K562 (cell line): ENCODE measurements around the gene TREX2. TPM values are rescaled to one million over a fixed set of nuclear protein-coding genes. Genes with fewer than 3 reads are reported as not detected.

ENCODE experiments used
- ATAC-seq: fragments of 200-7000 bp; cut with Tn5 transposase; 3 replicates; pipeline ENCODE4 v1.9.1; 2020; ENCODE audit warnings: moderate library complexity
- BruUV-seq: library from RNA; stranded (reverse); fragments of 400-500 nt; replicated peaks from 2 replicates; lab custom pipeline; 2021; lab: Mats Ljungman, UMichigan
- CTCF ChIA-PET: fragments of 300-600 bp; formaldehyde crosslinking; extraction: SDS; loops from one replicate; lab custom pipeline; 2021; ENCODE audit warnings: low intra/inter-chr PET ratio; lab: Yijun Ruan, JAX
- POLR2A ChIA-PET: fragments of 300-600, 350-650 bp; sonication (Branson Sonifier 250); formaldehyde crosslinking; extraction: SDS; loops from one replicate; lab custom pipeline; 2021; ENCODE audit warnings: antibody characterized with exemption, inconsistent platforms; lab: Yijun Ruan, JAX
- DNase-seq, 4 experiments: peaks; one replicate each; pipeline versions ENCODE4 v3.0.0 to v3.0.0-alpha.2; 2011 to 2018; ENCODE audit warnings: low spot score in 3 of 4, mixed read lengths in 3 of 4; ENCODE audit errors: extremely low read depth in 1 of 4
- FAIRE-seq: peaks from 2 replicates; lab custom pipeline; 2011; peaks lifted over from hg19 to GRCh38; lab: Jason Lieb, UNC
- H2AFZ ChIP-seq: 2 replicates; pipeline ENCODE4 v1.6.0; 2011; ENCODE audit warnings: low read depth, low read length, control low read depth, inconsistent platforms
- H3K27ac ChIP-seq: fragments of 200-600 bp; 3 replicates; pipeline ENCODE4 v1.8.0; 2011; ENCODE audit warnings: low read depth, mild to moderate bottlenecking, control low read depth, inconsistent platforms, low read length, moderate library complexity, mixed read lengths; ENCODE audit errors: extremely low read depth
- H3K27me3 ChIP-seq, 2 experiments: fragments of 300-600 bp in 1 of 2; 2 replicates in 1 of 2; 3 replicates in 1 of 2; pipeline versions ENCODE4 v1.6.0 to v1.8.0; 2011; ENCODE audit warnings: inconsistent platforms in 2 of 2, low read length in 2 of 2, mild to moderate bottlenecking in 1 of 2, mixed read lengths in 1 of 2, moderate library complexity in 1 of 2; ENCODE audit not compliant: control insufficient read depth in 2 of 2, insufficient read depth in 2 of 2
- H3K36me3 ChIP-seq: fragments of 300-600 bp; 3 replicates; pipeline ENCODE4 v1.8.0; 2011; ENCODE audit warnings: mild to moderate bottlenecking, low read length, inconsistent platforms; ENCODE audit not compliant: control insufficient read depth, insufficient read depth
- H3K4me1 ChIP-seq, 2 experiments: fragments of 200-600 bp in 1 of 2; replicated peaks in 1 of 2; 2 replicates in 1 of 2; 3 replicates in 1 of 2; pipeline versions ENCODE4 v1.5.1 to v1.8.0; 2011; ENCODE audit warnings: inconsistent platforms in 2 of 2, low read length in 2 of 2, mild to moderate bottlenecking in 1 of 2, mixed read lengths in 1 of 2, moderate library complexity in 1 of 2; ENCODE audit not compliant: control insufficient read depth in 2 of 2, insufficient read depth in 2 of 2
- H3K4me2 ChIP-seq: 2 replicates; pipeline ENCODE4 v1.6.1; 2011; ENCODE audit warnings: low read length, control low read depth, inconsistent platforms, mixed read lengths; ENCODE audit not compliant: insufficient read depth
- H3K4me3 ChIP-seq: fragments of 200-600 bp; sonication (generic), shearing (Covaris generic); 2 replicates; pipeline ENCODE4 v1.5.1; 2016; ENCODE audit warnings: control low read depth, inconsistent platforms
- H3K79me2 ChIP-seq: fragments of 200-600 bp; 3 replicates; pipeline ENCODE4 v1.8.0; 2011; ENCODE audit warnings: low read length, inconsistent platforms; ENCODE audit not compliant: control insufficient read depth, insufficient read depth
- H3K9ac ChIP-seq, 2 experiments: 2 replicates each; pipeline versions ENCODE4 v1.6.0 to v1.6.1; 2011; ENCODE audit warnings: low read depth in 2 of 2, low read length in 2 of 2, control low read depth in 1 of 2, inconsistent platforms in 1 of 2, mild to moderate bottlenecking in 1 of 2, mixed read lengths in 1 of 2; ENCODE audit not compliant: insufficient read depth in 1 of 2
- H3K9me1 ChIP-seq: one replicate; pipeline ENCODE4 v1.6.0; 2011; ENCODE audit warnings: inconsistent platforms, mild to moderate bottlenecking, low read length, moderate library complexity; ENCODE audit not compliant: control insufficient read depth, insufficient read depth
- H3K9me3 ChIP-seq: replicated peaks from 2 replicates; pipeline ENCODE4 v1.5.1; 2011; ENCODE audit warnings: low read depth, low read length, inconsistent platforms; ENCODE audit not compliant: control insufficient read depth, insufficient read depth
- H4K20me1 ChIP-seq: replicated peaks from 2 replicates; pipeline ENCODE4 v1.6.1; 2011; ENCODE audit warnings: low read length, inconsistent platforms, mixed read lengths; ENCODE audit not compliant: control insufficient read depth, insufficient read depth
- BHLHE40 ChIP-seq: IDR thresholded peaks from 2 replicates; pipeline ENCODE4 v1.6.1; 2011; ENCODE audit warnings: low read length, improper control_type of control experiment
- DDX20 ChIP-seq: fragments of 450-650 bp; IDR thresholded peaks from 2 replicates; pipeline ENCODE4 v1.6.1; 2016; ENCODE audit warnings: missing genetic modification characterization, low read depth, mild to moderate bottlenecking, missing compliant biosample characterization, moderate library complexity
- RBM39 ChIP-seq: fragments of 200-400 bp; formaldehyde crosslinking; optimal IDR thresholded peaks from 2 replicates; pipeline ENCODE3; 2018; ENCODE audit warnings: low read depth, low read length
- TGIF2 ChIP-seq: sonication (generic); formaldehyde crosslinking; IDR thresholded peaks from 2 replicates; pipeline ENCODE4 v1.8.1; 2022; ENCODE audit warnings: mild to moderate bottlenecking, missing genetic modification reagents, moderate library complexity
- XRCC5 ChIP-seq: fragments of 200-400 bp; formaldehyde crosslinking; IDR thresholded peaks from 2 replicates; pipeline ENCODE4 v1.6.1; 2017; ENCODE audit warnings: low read depth, mild to moderate bottlenecking, low read length
- ZFP36 ChIP-seq: fragments of 150-350 bp; IDR thresholded peaks from 2 replicates; pipeline ENCODE4 v1.6.1; 2018; ENCODE audit warnings: low read length, low read depth; ENCODE audit not compliant: partially characterized antibody
- ZKSCAN1 ChIP-seq: fragments of 150-350 bp; IDR thresholded peaks from 2 replicates; pipeline ENCODE4 v1.6.1; 2016; ENCODE audit warnings: low read depth, low read length
- ZNF12 ChIP-seq: sonication (generic); formaldehyde crosslinking; IDR thresholded peaks from 2 replicates; pipeline ENCODE4 v1.4.0; 2020; ENCODE audit warnings: mild to moderate bottlenecking, missing genetic modification reagents
- WGBS: fragments of 100-300 bp; shearing (Covaris generic); methylation state at CpG from one replicate; pipeline ENCODE4 v1.1.6; 2016; ENCODE audit warnings: low coverage, mixed read lengths; ENCODE audit not compliant: insufficient coverage; ENCODE audit errors: missing lambda C conversion rate; 5-methylcytosine and 5-hydroxymethylcytosine counted together
- in situ Hi-C: fragments of 300-500 bp; cut with MboI; formaldehyde crosslinking; loops from 4 replicates; pipeline ENCODE4 v1.15.0; 2018; ENCODE audit warnings: inconsistent platforms, mixed read lengths
- intact Hi-C: fragments of 100-400 bp; cut with micrococcal nuclease; formaldehyde crosslinking; loops from 2 replicates; pipeline ENCODE4 v1.14.2; 2022
- polyA plus RNA-seq, 8 experiments: library from polyadenylated mRNA; depleted of rRNA in 4 of 8; stranded (reverse) in 5 of 8; unstranded in 3 of 8; fragments of >200 nt; fragmentation: Nextera tagmentation in 2 of 8; fragmentation: Illumina TruSeq in 1 of 8; extraction: Ambion mirVana in 2 of 8; extraction: Trizol in 1 of 8; gene quantifications; 2 replicates each; pipeline versions ENCODE4 v1.2.1 to v1.2.3, GENCODE V29; 2011 to 2014; ENCODE audit warnings: inconsistent platforms in 1 of 8, missing spikeins in 1 of 8
- total RNA-seq, 7 experiments: library from RNA; depleted of rRNA in 6 of 7; stranded (reverse); fragments of >200 nt in 6 of 7; fragmentation: Illumina TruSeq in 2 of 7; extraction: Trizol in 2 of 7; gene quantifications; 2 replicates each; pipeline versions ENCODE4 v1.2.1 to v1.2.3, GENCODE V29; 2011 to 2021; ENCODE audit warnings: low replicate concordance in 1 of 7
- TF ChIP-seq, protein P1 (sequence below), 3 experiments: IDR thresholded peaks in 2 of 3; conservative IDR thresholded peaks in 1 of 3; 2 replicates each; pipeline ENCODE4 v1.5.1; 2011 to 2012; ENCODE audit warnings: low read length in 3 of 3, mild to moderate bottlenecking in 3 of 3, control low read depth in 2 of 3, improper control_type of control experiment in 1 of 3, inconsistent platforms in 1 of 3, low read depth in 1 of 3, mixed read lengths in 1 of 3, moderate library complexity in 1 of 3; ENCODE audit not compliant: insufficient read depth in 2 of 3
- TF ChIP-seq, protein P2 (sequence below), 3 experiments: fragments of 200-800 bp in 1 of 3; sonication (Bioruptor generic) in 1 of 3; sonication (generic) in 1 of 3; formaldehyde crosslinking in 1 of 3; IDR thresholded peaks; 2 replicates each; pipeline versions ENCODE4 v1.6.1 to v1.8.0; 2016 to 2022; ENCODE audit warnings: mild to moderate bottlenecking in 2 of 3, missing compliant biosample characterization in 2 of 3, missing genetic modification characterization in 2 of 3, missing genetic modification reagents in 1 of 3
- TF ChIP-seq, protein P3 (sequence below): fragments of 450-650 bp; IDR thresholded peaks from 2 replicates; pipeline ENCODE4 v1.6.1; 2018; ENCODE audit not compliant: partially characterized antibody
- TF ChIP-seq, protein P4 (sequence below): fragments of 450-650 bp; conservative IDR thresholded peaks from 2 replicates; pipeline ENCODE4 v1.6.1; 2016; ENCODE audit warnings: missing genetic modification characterization, low read depth, mild to moderate bottlenecking, missing compliant biosample characterization, moderate library complexity

Gene TREX2
- total and polyA plus RNA-seq, 9 of the 15 experiments (the other 6 are each of a cell fraction or from before 2014, with no cell fraction given), result 0.07 to 1.5 (median 0.33) TPM; not detected in 2

DNA sequence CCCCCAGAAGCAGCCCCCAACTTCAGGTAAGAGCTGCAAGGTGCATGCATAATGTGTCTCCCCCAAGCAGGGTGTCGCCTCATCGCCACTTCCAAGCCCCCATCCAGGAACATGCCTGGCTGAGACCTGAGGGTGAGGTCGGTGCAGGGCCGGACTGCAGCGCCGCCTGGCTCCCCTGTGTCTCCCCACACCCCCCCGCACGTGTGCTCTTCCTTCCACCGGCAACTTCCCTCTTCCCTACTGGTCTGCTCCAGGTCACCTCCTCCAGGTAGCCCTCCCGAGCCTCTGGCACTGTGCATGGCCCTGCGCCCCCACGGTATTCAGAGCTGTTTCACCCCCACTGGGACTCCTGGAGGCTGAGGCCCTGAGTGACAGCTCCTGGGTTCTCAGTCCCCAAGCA lies 46.7 kb upstream of the TREX2 start:
- in situ Hi-C loops, result no loop called here
- Histone ChIP-seq H3K4me3 (no peak overlapping the region), H3K9me3 (no peaks in the 10 kb centered on the region), H3K9me1 (no peaks in the 10 kb centered on the region), H4K20me1 (no peaks in the 10 kb centered on the region), H3K36me3 (no peaks in the 10 kb centered on the region), H3K4me2 (no peak overlapping the region), H3K79me2 (no peaks in the 10 kb centered on the region), H2AFZ (no peak overlapping the region), H3K27ac (no peak overlapping the region), H3K9ac (no peak overlapping the region), H3K4me1 (peaks cover 0 to 38% of the 10 kb centered on the region in 2 experiments; a peak in 2 of 5 replicates), H3K27me3 (peaks cover 2 to 35% of the 10 kb centered on the region in 2 experiments; a peak in 4 of 5 replicates)
- ATAC-seq, result peak; percentile 45; the same call in 2 of the 3 replicates
- no TSS peak for BruUV-seq
- CTCF ChIA-PET, result no interaction called here
- POLR2A ChIA-PET, result interaction anchor here (0.6 kb wide), 1 partner anchor 174 kb away, joined by 3 read pairs; no protein-coding TSS in a partner anchor
- peak in 2 of 4 experiments; percentile 22 to 33 for DNase-seq
- intact Hi-C loops, result no loop called here
- TF ChIP-seq, protein P1, sequence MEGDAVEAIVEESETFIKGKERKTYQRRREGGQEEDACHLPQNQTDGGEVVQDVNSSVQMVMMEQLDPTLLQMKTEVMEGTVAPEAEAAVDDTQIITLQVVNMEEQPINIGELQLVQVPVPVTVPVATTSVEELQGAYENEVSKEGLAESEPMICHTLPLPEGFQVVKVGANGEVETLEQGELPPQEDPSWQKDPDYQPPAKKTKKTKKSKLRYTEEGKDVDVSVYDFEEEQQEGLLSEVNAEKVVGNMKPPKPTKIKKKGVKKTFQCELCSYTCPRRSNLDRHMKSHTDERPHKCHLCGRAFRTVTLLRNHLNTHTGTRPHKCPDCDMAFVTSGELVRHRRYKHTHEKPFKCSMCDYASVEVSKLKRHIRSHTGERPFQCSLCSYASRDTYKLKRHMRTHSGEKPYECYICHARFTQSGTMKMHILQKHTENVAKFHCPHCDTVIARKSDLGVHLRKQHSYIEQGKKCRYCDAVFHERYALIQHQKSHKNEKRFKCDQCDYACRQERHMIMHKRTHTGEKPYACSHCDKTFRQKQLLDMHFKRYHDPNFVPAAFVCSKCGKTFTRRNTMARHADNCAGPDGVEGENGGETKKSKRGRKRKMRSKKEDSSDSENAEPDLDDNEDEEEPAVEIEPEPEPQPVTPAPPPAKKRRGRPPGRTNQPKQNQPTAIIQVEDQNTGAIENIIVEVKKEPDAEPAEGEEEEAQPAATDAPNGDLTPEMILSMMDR (IDR thresholded peaks at IDR 0.05 in 2 of 3, conservative IDR thresholded peaks at IDR 0.05 in 1 of 3; ENCODE audit: insufficient read depth in 2 of 3, low read depth in 1 of 3, low read length in 3 of 3), result peak; percentile 24 to 27 (median 26); a peak in 3 of 6 replicates
- TF ChIP-seq ZNF12 (CRISPR knock-in tag) (no peak), RBM39 (no peak), ZKSCAN1 (no peak), DDX20 (tag) (no peak), TGIF2 (CRISPR knock-in tag) (no peak), BHLHE40 (peak; percentile 69), XRCC5 (no peak), ZFP36 (peak; percentile 90)
- TF ChIP-seq, protein P2, sequence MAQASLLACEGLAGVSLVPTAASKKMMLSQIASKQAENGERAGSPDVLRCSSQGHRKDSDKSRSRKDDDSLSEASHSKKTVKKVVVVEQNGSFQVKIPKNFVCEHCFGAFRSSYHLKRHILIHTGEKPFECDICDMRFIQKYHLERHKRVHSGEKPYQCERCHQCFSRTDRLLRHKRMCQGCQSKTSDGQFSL (CRISPR knock-in tag; IDR thresholded peaks at IDR 0.05), result peak; percentile 56; the same call in 1 of the 2 replicates
- TF ChIP-seq, protein P2 (tag; IDR thresholded peaks at IDR 0.05), result no peak
- TF ChIP-seq, protein P3, sequence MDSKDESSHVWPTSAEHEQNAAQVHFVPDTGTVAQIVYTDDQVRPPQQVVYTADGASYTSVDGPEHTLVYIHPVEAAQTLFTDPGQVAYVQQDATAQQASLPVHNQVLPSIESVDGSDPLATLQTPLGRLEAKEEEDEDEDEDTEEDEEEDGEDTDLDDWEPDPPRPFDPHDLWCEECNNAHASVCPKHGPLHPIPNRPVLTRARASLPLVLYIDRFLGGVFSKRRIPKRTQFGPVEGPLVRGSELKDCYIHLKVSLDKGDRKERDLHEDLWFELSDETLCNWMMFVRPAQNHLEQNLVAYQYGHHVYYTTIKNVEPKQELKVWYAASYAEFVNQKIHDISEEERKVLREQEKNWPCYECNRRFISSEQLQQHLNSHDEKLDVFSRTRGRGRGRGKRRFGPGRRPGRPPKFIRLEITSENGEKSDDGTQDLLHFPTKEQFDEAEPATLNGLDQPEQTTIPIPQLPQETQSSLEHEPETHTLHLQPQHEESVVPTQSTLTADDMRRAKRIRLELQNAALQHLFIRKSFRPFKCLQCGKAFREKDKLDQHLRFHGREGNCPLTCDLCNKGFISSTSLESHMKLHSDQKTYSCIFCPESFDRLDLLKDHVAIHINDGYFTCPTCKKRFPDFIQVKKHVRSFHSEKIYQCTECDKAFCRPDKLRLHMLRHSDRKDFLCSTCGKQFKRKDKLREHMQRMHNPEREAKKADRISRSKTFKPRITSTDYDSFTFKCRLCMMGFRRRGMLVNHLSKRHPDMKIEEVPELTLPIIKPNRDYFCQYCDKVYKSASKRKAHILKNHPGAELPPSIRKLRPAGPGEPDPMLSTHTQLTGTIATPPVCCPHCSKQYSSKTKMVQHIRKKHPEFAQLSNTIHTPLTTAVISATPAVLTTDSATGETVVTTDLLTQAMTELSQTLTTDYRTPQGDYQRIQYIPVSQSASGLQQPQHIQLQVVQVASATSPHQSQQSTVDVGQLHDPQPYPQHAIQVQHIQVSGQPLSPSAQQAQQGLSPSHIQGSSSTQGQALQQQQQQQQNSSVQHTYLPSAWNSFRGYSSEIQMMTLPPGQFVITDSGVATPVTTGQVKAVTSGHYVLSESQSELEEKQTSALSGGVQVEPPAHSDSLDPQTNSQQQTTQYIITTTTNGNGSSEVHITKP, result peak; percentile 30
- TF ChIP-seq, protein P4, sequence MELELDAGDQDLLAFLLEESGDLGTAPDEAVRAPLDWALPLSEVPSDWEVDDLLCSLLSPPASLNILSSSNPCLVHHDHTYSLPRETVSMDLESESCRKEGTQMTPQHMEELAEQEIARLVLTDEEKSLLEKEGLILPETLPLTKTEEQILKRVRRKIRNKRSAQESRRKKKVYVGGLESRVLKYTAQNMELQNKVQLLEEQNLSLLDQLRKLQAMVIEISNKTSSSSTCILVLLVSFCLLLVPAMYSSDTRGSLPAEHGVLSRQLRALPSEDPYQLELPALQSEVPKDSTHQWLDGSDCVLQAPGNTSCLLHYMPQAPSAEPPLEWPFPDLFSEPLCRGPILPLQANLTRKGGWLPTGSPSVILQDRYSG (tag), result no peak
- WGBS, result 2% methylated on average over 9 of the region's 12 CpGs
- no peak for FAIRE-seq
